Neural cell (in vitro differentiated cells): ENCODE results near the gene PRKAR1B. TPM values are rescaled to one million over a fixed set of nuclear protein-coding genes. Genes with fewer than 3 reads are reported as not detected.

Experiments
- H2AFZ ChIP-seq: fragments of 200-600, 300-800 bp; sonication (generic), shearing (Covaris generic); 2 replicates; pipeline ENCODE4 v1.6.0; 2014; ENCODE audit warnings: low read depth, mild to moderate bottlenecking, antibody characterized with exemption, low read length, moderate library complexity
- H3F3A ChIP-seq: fragments of 200-600 bp; shearing (Covaris generic); 2 replicates; pipeline ENCODE4 v1.6.1; 2016; ENCODE audit warnings: mild to moderate bottlenecking, moderate library complexity, mixed read lengths, antibody characterized with exemption, low read length; ENCODE audit not compliant: insufficient read depth, poor library complexity, severe bottlenecking
- H3K27ac ChIP-seq: fragments of 200-600, 300-800 bp; sonication (generic), shearing (Covaris generic); 2 replicates; pipeline ENCODE4 v1.5.1; 2014; ENCODE audit warnings: mild to moderate bottlenecking, low read length, moderate library complexity
- H3K27me3 ChIP-seq: fragments of 300-800, 200-600 bp; sonication (generic), shearing (Covaris generic); 2 replicates; pipeline ENCODE4 v1.6.0; 2014; ENCODE audit warnings: mild to moderate bottlenecking, low read depth, low read length, moderate library complexity; ENCODE audit not compliant: insufficient read depth
- H3K36me3 ChIP-seq: fragments of 300-800, 200-600 bp; sonication (generic), shearing (Covaris generic); 2 replicates; pipeline ENCODE4 v1.5.1; 2014; ENCODE audit warnings: mild to moderate bottlenecking, antibody characterized with exemption, low read length, moderate library complexity; ENCODE audit not compliant: insufficient read depth
- H3K4me2 ChIP-seq: fragments of 300-800, 200-600 bp; sonication (generic), shearing (Covaris generic); 2 replicates; pipeline ENCODE4 v1.6.0; 2014; ENCODE audit warnings: mild to moderate bottlenecking, low read length
- H3K4me3 ChIP-seq: fragments of 300-800, 200-600 bp; sonication (generic), shearing (Covaris generic); 2 replicates; pipeline ENCODE4 v1.5.1; 2014; ENCODE audit warnings: mild to moderate bottlenecking, low read length, moderate library complexity
- H3K79me2 ChIP-seq: fragments of 200-600 bp; shearing (Covaris generic); replicated peaks from 2 replicates; pipeline ENCODE4 v1.6.0; 2014; ENCODE audit warnings: mild to moderate bottlenecking, low read length, moderate library complexity; ENCODE audit not compliant: insufficient read depth
- H3K9ac ChIP-seq: fragments of 300-800, 200-600 bp; sonication (generic), shearing (Covaris generic); 2 replicates; pipeline ENCODE4 v1.6.1; 2016; ENCODE audit warnings: mild to moderate bottlenecking, low read length, mixed read lengths
- H3K9me2 ChIP-seq: fragments of 200-600 bp; shearing (Covaris generic); 2 replicates; pipeline ENCODE4 v1.6.1; 2016; ENCODE audit warnings: mild to moderate bottlenecking, low read length, mixed read lengths; ENCODE audit not compliant: insufficient read depth
- H3K9me3 ChIP-seq: fragments of 200-600, 300-800 bp; sonication (generic), shearing (Covaris generic); 2 replicates; pipeline ENCODE4 v1.6.1; 2016; ENCODE audit warnings: mild to moderate bottlenecking, mixed run types, low read length, moderate library complexity, mixed read lengths
- H4K20me1 ChIP-seq: fragments of 200-600 bp; shearing (Covaris generic); 2 replicates; pipeline ENCODE4 v1.6.1; 2016; ENCODE audit warnings: mild to moderate bottlenecking, mixed run types; ENCODE audit not compliant: insufficient read depth
- CTCF ChIP-seq: fragments of 450-650 bp; IDR thresholded peaks from 2 replicates; pipeline ENCODE4 v1.5.1; 2014; ENCODE audit warnings: antibody characterized with exemption, mild to moderate bottlenecking, moderate library complexity; ENCODE audit not compliant: poor library complexity, severe bottlenecking
- EP300 ChIP-seq: fragments of 450-650 bp; conservative IDR thresholded peaks from 2 replicates; pipeline ENCODE4 v1.6.1; 2014; ENCODE audit warnings: antibody characterized with exemption, mild to moderate bottlenecking, moderate library complexity; ENCODE audit not compliant: poor library complexity, severe bottlenecking
- MXI1 ChIP-seq: fragments of 450-650 bp; conservative IDR thresholded peaks from 2 replicates; pipeline ENCODE4 v1.6.1; 2014; ENCODE audit warnings: antibody characterized with exemption, mild to moderate bottlenecking; ENCODE audit not compliant: poor library complexity, severe bottlenecking
- REST ChIP-seq: IDR thresholded peaks from 2 replicates; pipeline ENCODE4 v1.6.1; 2012; ENCODE audit warnings: borderline replicate concordance
- SMC3 ChIP-seq: fragments of 450-650 bp; conservative IDR thresholded peaks from 2 replicates; pipeline ENCODE4 v1.6.1; 2014; ENCODE audit warnings: antibody characterized with exemption, mild to moderate bottlenecking, moderate library complexity; ENCODE audit not compliant: poor library complexity
- TAF1 ChIP-seq: IDR thresholded peaks from 2 replicates; pipeline ENCODE4 v1.6.1; 2012; ENCODE audit warnings: low read depth
- polyA plus RNA-seq: library from polyadenylated mRNA; depleted of rRNA; stranded (reverse); fragments of >200 nt; gene quantifications from 2 replicates; pipeline ENCODE4 v1.2.3, GENCODE V29; 2014

The PRKAR1B gene
- polyA plus RNA-seq, 1 donor from 2014 or later: 38.6 TPM

GRCh38 chr7:562374-562675, 164.8 kb downstream of the PRKAR1B start:
- no peaks in the 10 kb centered on the region for H3K36me3 ChIP-seq

GRCh38 chr7:561631-562373, 165.3 kb downstream of the PRKAR1B start:
- H3F3A ChIP-seq: no peaks in the 10 kb centered on the region
- no peaks in the 10 kb centered on the region for H3K27me3 ChIP-seq
- H3K9me3 ChIP-seq: peaks cover 3% of the 10 kb centered on the region
- H4K20me1 ChIP-seq: no peaks in the 10 kb centered on the region
- H3K36me3 ChIP-seq: no peaks in the 10 kb centered on the region
- no peaks in the 10 kb centered on the region for H3K79me2 ChIP-seq
- TF ChIP-seq CTCF (no peak), SMC3 (no peak), REST (no peak), TAF1 (no peak)
- no peak overlapping the region for H3K4me3 ChIP-seq
- no peak overlapping the region for H3K4me2 ChIP-seq
- H3K27ac ChIP-seq: no peak overlapping the region
- no peak overlapping the region for H3K9ac ChIP-seq
- H2AFZ ChIP-seq: no peak overlapping the region
- no peaks in the 10 kb centered on the region for H3K9me2 ChIP-seq

More at GRCh38 chr7:562374-562675, 164.8 kb downstream of the PRKAR1B start:
- H3K79me2 ChIP-seq: no peaks in the 10 kb centered on the region
- TF ChIP-seq TAF1 (no peak), SMC3 (no peak), CTCF (no peak), REST (no peak), EP300 (no peak), MXI1 (no peak)
- H3K9ac ChIP-seq: no peak overlapping the region
- H2AFZ ChIP-seq: no peak overlapping the region
- H3K4me2 ChIP-seq: no peak overlapping the region
- H3K27ac ChIP-seq: no peak overlapping the region
- no peak overlapping the region for H3K4me3 ChIP-seq
- no peaks in the 10 kb centered on the region for H4K20me1 ChIP-seq
- H3K9me3 ChIP-seq: peaks cover under 1% of the 10 kb centered on the region
- H3F3A ChIP-seq: no peaks in the 10 kb centered on the region
- H3K27me3 ChIP-seq: no peaks in the 10 kb centered on the region
- H3K9me2 ChIP-seq: no peaks in the 10 kb centered on the region
